H9 (cell line): ENCODE results near the gene ANO10. TPM values are rescaled to one million over a fixed set of nuclear protein-coding genes. Genes with fewer than 3 reads are reported as not detected.

Experiments used
- DNase-seq: peaks from one replicate; pipeline ENCODE4 v3.0.0-alpha.2; 2017
- H2AFZ ChIP-seq: one replicate; pipeline ENCODE4 v1.6.1; 2013; ENCODE audit warnings: mild to moderate bottlenecking, low read length, control low read depth, moderate library complexity
- H2AK5ac ChIP-seq: 2 replicates; pipeline ENCODE4 v1.6.1; 2013; ENCODE audit warnings: low read length, control low read depth, mixed read lengths; ENCODE audit not compliant: insufficient read length
- H2BK120ac ChIP-seq: one replicate; pipeline ENCODE4 v1.6.1; 2013; ENCODE audit warnings: low read depth, mild to moderate bottlenecking, low read length, control low read depth, inconsistent platforms; ENCODE audit not compliant: poor library complexity, severe bottlenecking
- H2BK12ac ChIP-seq: 2 replicates; pipeline ENCODE4 v1.6.1; 2013; ENCODE audit warnings: low read length, control low read depth, mixed read lengths, low read depth; ENCODE audit not compliant: insufficient read length
- H2BK15ac ChIP-seq: 2 replicates; pipeline ENCODE4 v1.6.1; 2013; ENCODE audit warnings: low read depth, low read length, control low read depth
- H2BK20ac ChIP-seq: one replicate; pipeline ENCODE4 v1.6.1; 2013; ENCODE audit warnings: low read depth, mild to moderate bottlenecking, low read length, control low read depth, inconsistent platforms; ENCODE audit not compliant: poor library complexity, severe bottlenecking
- H2BK5ac ChIP-seq: 2 replicates; pipeline ENCODE4 v1.6.1; 2013; ENCODE audit warnings: low read length, control low read depth, mixed read lengths; ENCODE audit not compliant: insufficient read length
- H3K14ac ChIP-seq: 2 replicates; pipeline ENCODE4 v1.6.1; 2013; ENCODE audit warnings: low read length, control low read depth; ENCODE audit not compliant: insufficient read depth
- H3K18ac ChIP-seq: 2 replicates; pipeline ENCODE4 v1.6.1; 2013; ENCODE audit warnings: low read depth, mild to moderate bottlenecking, mixed read lengths, low read length, control low read depth; ENCODE audit not compliant: insufficient read length
- H3K23ac ChIP-seq: 2 replicates; pipeline ENCODE4 v1.6.1; 2013; ENCODE audit warnings: low read length, control low read depth, mixed read lengths, low read depth; ENCODE audit not compliant: insufficient read length
- H3K23me2 ChIP-seq: 2 replicates; pipeline ENCODE4 v1.6.1; 2013; ENCODE audit warnings: low read depth, mild to moderate bottlenecking, mixed read lengths, low read length, control low read depth; ENCODE audit not compliant: insufficient read length, poor library complexity, severe bottlenecking
- H3K27ac ChIP-seq: 2 replicates; pipeline ENCODE4 v1.5.1; 2013; ENCODE audit warnings: low read length, control low read depth, mixed read lengths, low read depth; ENCODE audit not compliant: insufficient read length
- H3K27me3 ChIP-seq: 2 replicates; pipeline ENCODE4 v1.6.1; 2013; ENCODE audit warnings: low read length, control low read depth, inconsistent platforms; ENCODE audit not compliant: insufficient read depth
- H3K4ac ChIP-seq: 2 replicates; pipeline ENCODE4 v1.6.1; 2013; ENCODE audit warnings: low read depth, mild to moderate bottlenecking, control low read depth, inconsistent platforms, low read length, moderate library complexity
- H3K4me1 ChIP-seq: 2 replicates; pipeline ENCODE4 v1.6.1; 2013; ENCODE audit warnings: low read length, control low read depth, inconsistent platforms; ENCODE audit not compliant: insufficient read depth
- H3K4me2 ChIP-seq: 2 replicates; pipeline ENCODE4 v1.6.1; 2013; ENCODE audit warnings: low read length, control low read depth, mixed read lengths; ENCODE audit not compliant: insufficient read length, insufficient read depth
- H3K56ac ChIP-seq: 2 replicates; pipeline ENCODE4 v1.6.1; 2013; ENCODE audit warnings: low read depth, mild to moderate bottlenecking, mixed read lengths, low read length, control low read depth; ENCODE audit not compliant: insufficient read length
- H3K79me1 ChIP-seq: 2 replicates; pipeline ENCODE4 v1.6.1; 2013; ENCODE audit warnings: low read depth, mild to moderate bottlenecking, moderate library complexity, low read length, control low read depth, inconsistent platforms; ENCODE audit not compliant: insufficient read depth, poor library complexity, severe bottlenecking
- H3K79me2 ChIP-seq: 2 replicates; pipeline ENCODE4 v1.6.1; 2013; ENCODE audit warnings: low read length, control low read depth, inconsistent platforms; ENCODE audit not compliant: insufficient read depth
- H3K9ac ChIP-seq: 2 replicates; pipeline ENCODE4 v1.6.1; 2013; ENCODE audit warnings: low read length, control low read depth, mixed read lengths; ENCODE audit not compliant: insufficient read length; ENCODE audit errors: extremely low read depth
- H3K9me3 ChIP-seq: one replicate; pipeline ENCODE4 v1.6.1; 2013; ENCODE audit warnings: low read depth, low read length, inconsistent platforms; ENCODE audit not compliant: control insufficient read depth
- H3T11ph ChIP-seq: one replicate; pipeline ENCODE4 v1.6.1; 2013; ENCODE audit warnings: mild to moderate bottlenecking, low read length, control low read depth, inconsistent platforms
- H4K20me1 ChIP-seq: one replicate; pipeline ENCODE4 v1.6.1; 2013; ENCODE audit not compliant: control insufficient read depth, insufficient read length, insufficient read depth
- H4K5ac ChIP-seq: 2 replicates; pipeline ENCODE4 v1.6.1; 2013; ENCODE audit warnings: low read depth, mild to moderate bottlenecking, mixed read lengths, low read length, control low read depth; ENCODE audit not compliant: insufficient read length
- H4K8ac ChIP-seq: replicated peaks from 2 replicates; pipeline ENCODE4 v1.6.1; 2013; ENCODE audit warnings: low read length, control low read depth, mixed read lengths, low read depth; ENCODE audit not compliant: insufficient read length
- H4K91ac ChIP-seq: 2 replicates; pipeline ENCODE4 v1.6.1; 2013; ENCODE audit warnings: low read depth, mild to moderate bottlenecking, moderate library complexity, mixed read lengths, low read length, control low read depth; ENCODE audit not compliant: insufficient read length
- H3K27ac Mint-ChIP-seq, 3 experiments: 2 replicates in 2 of 3; 3 replicates in 1 of 3; pipeline ENCODE4 v1.8.0; 2020 to 2021; ENCODE audit warnings: mixed read lengths in 3 of 3, mild to moderate bottlenecking in 1 of 3, moderate library complexity in 1 of 3
- H3K27me3 Mint-ChIP-seq: 2 replicates; pipeline ENCODE4 v1.8.0; 2021; ENCODE audit warnings: low read depth, mild to moderate bottlenecking, moderate library complexity, mixed read lengths
- H3K36me3 Mint-ChIP-seq, 3 experiments: 2 replicates in 2 of 3; 3 replicates in 1 of 3; pipeline ENCODE4 v1.8.0; 2020 to 2021; ENCODE audit warnings: low read depth in 3 of 3, mixed read lengths in 3 of 3; ENCODE audit not compliant: insufficient read depth in 1 of 3
- H3K4me1 Mint-ChIP-seq, 2 experiments: 2 replicates each; pipeline ENCODE4 v1.8.0; 2020; ENCODE audit warnings: mixed read lengths in 2 of 2
- H3K4me3 Mint-ChIP-seq, 2 experiments: 2 replicates in 1 of 2; 3 replicates in 1 of 2; pipeline ENCODE4 v1.8.0; 2020 to 2021; ENCODE audit warnings: mild to moderate bottlenecking in 2 of 2, mixed read lengths in 2 of 2, moderate library complexity in 1 of 2
- H3K9me3 Mint-ChIP-seq, 2 experiments: 2 replicates in 1 of 2; 3 replicates in 1 of 2; pipeline ENCODE4 v1.8.0; 2020; ENCODE audit warnings: mild to moderate bottlenecking in 2 of 2, mixed read lengths in 2 of 2, moderate library complexity in 1 of 2
- CTCF ChIP-seq: fragments of 200-600 bp; sonication (generic); conservative IDR thresholded peaks from 3 replicates; pipeline ENCODE4 v1.8.0; 2021; ENCODE audit warnings: antibody characterized with exemption, mild to moderate bottlenecking
- WGBS: extraction: QIAGEN DNeasy Blood & Tissue Kit; methylation state at CpG from one replicate; pipeline ENCODE4 v1.1.7; 2013; ENCODE audit warnings: missing lambda C conversion rate, low lambda C conversion rate, mixed read lengths; ENCODE audit not compliant: insufficient read length; ENCODE audit errors: extremely low coverage; 5-methylcytosine and 5-hydroxymethylcytosine counted together
- total RNA-seq: library from RNA; stranded (reverse); gene quantifications from 2 replicates; pipeline ENCODE4 v1.2.1, GENCODE V29; 2021

ANO10 gene
- total RNA-seq, 1 experiment from 2014 or later: 38.7 TPM

GRCh38 chr3:43425829-43426228 is 196.0 kb downstream of the ANO10 start:
- Histone ChIP-seq H2BK12ac (no peak overlapping the region), H2BK15ac (no peak overlapping the region), H3T11ph (no peak overlapping the region), H4K20me1 (no peaks in the 10 kb centered on the region), H2BK20ac (no peak overlapping the region), H2BK5ac (no peak overlapping the region), H3K56ac (no peak overlapping the region), H3K27ac (no peak overlapping the region), H3K4me2 (no peak overlapping the region), H2BK120ac (no peak overlapping the region), H3K4me1 (peaks cover 5% of the 10 kb centered on the region; the same call in 1 of the 2 replicates), H3K79me2 (no peaks in the 10 kb centered on the region), H3K23ac (no peak overlapping the region), H4K91ac (no peak overlapping the region), H3K4ac (no peak overlapping the region), H2AFZ (no peak overlapping the region), H3K9ac (no peak overlapping the region), H3K79me1 (no peaks in the 10 kb centered on the region), H4K8ac (no peak overlapping the region), H4K5ac (no peak overlapping the region), H3K27me3 (no peaks in the 10 kb centered on the region), H3K23me2 (no peaks in the 10 kb centered on the region), H3K14ac (no peak overlapping the region), H3K18ac (no peak overlapping the region), H3K9me3 (no peaks in the 10 kb centered on the region), H2AK5ac (no peak overlapping the region)
- Mint-ChIP-seq H3K4me3 (no peak overlapping the region), H3K27ac (no peak overlapping the region), H3K27me3 (no peaks in the 10 kb centered on the region), H3K4me1 (peaks cover 21 to 24% of the 10 kb centered on the region in 2 experiments), H3K36me3 (peaks cover 2 to 8% (median 5%) of the 10 kb centered on the region in 3 experiments; a peak in 5 of 7 replicates), H3K9me3 (no peaks in the 10 kb centered on the region; a peak in 2 of 5 replicates)
- TF ChIP-seq CTCF: no peak
- no CpG with 5 or more reads among the region's 4 CpGs for WGBS
- DNase-seq: no peak
